SIG-M5 treated with dmso at 0.1 percent for 504 hours (cell line): Measurements from ENCODE around the gene UBE2Q1.
"Not testable (repeated sequence)": the region's sequence is repeated elsewhere in the genome, so short reads cannot be mapped to it uniquely, and the experiment has no call there.

ENCODE experiments used
- DNase-seq: peaks from one replicate; lab custom pipeline; 2025; ENCODE audit not compliant: unreplicated experiment; lab: John Stamatoyannopoulos, UW

The UBE2Q1 gene

GRCh38 chr1:154551474-154551873, 7.0 kb downstream of the UBE2Q1 start:
- no peak for DNase-seq

GRCh38 chr1:154550657-154551056, 7.8 kb downstream of the UBE2Q1 start:
- DNase-seq, result no peak

- DNase-seq, result no peak
Measured at GRCh38 chr1:154550070-154550469, 8.4 kb downstream of the UBE2Q1 start.

- no peak for DNase-seq
Measured at GRCh38 chr1:154549202-154549770, 9.2 kb downstream of the UBE2Q1 start.

- no peak for DNase-seq
Measured at GRCh38 chr1:154548028-154548427, 10.4 kb downstream of the UBE2Q1 start.

GRCh38 chr1:154547105-154547732, 11.2 kb downstream of the UBE2Q1 start:
- DNase-seq, result no peak

- DNase-seq, result peak; percentile 66
Measured at GRCh38 chr1:154546264-154547063, 12.0 kb downstream of the UBE2Q1 start.

GRCh38 chr1:154541231-154541630, 17.2 kb downstream of the UBE2Q1 start:
- no peak for DNase-seq

- DNase-seq, result no peak
Measured at GRCh38 chr1:154539486-154540483, 18.7 kb downstream of the UBE2Q1 start.

- no peak for DNase-seq
Measured at GRCh38 chr1:154536570-154536969, 21.9 kb downstream of the UBE2Q1 start.

GRCh38 chr1:154533952-154534844, 24.3 kb downstream of the UBE2Q1 start:
- DNase-seq, result peak; percentile 21

GRCh38 chr1:154531950-154532349, 26.5 kb downstream of the UBE2Q1 start:
- not testable (repeated sequence) for DNase-seq

- no peak for DNase-seq
Measured at GRCh38 chr1:154529308-154529707, 29.2 kb downstream of the UBE2Q1 start.

- no peak for DNase-seq
Measured at GRCh38 chr1:154527192-154527591, 31.3 kb downstream of the UBE2Q1 start.

- no peak for DNase-seq
Measured at GRCh38 chr1:154524881-154525280, 33.6 kb downstream of the UBE2Q1 start.

GRCh38 chr1:154521695-154522094, 36.8 kb downstream of the UBE2Q1 start:
- DNase-seq, result no peak

- DNase-seq, result no peak
Measured at GRCh38 chr1:154520333-154520732, 38.1 kb downstream of the UBE2Q1 start.

- DNase-seq, result no peak
Measured at GRCh38 chr1:154519591-154519991, 38.9 kb downstream of the UBE2Q1 start.

GRCh38 chr1:154517661-154518060, 40.8 kb downstream of the UBE2Q1 start:
- DNase-seq, result no peak

GRCh38 chr1:154514066-154514553, 44.4 kb downstream of the UBE2Q1 start:
- DNase-seq, result no peak
